Stimulated activated CD4-positive, alpha-beta T cell treated with anti-CD3 and anti-CD28 coated beads, Interleukin-12 subunit alpha, Interleukin-12 subunit beta, amount 100 ng/mL, for 48 hours (primary cell): ENCODE measurements around the gene GRAMD1B.

Source experiments
- DNase-seq, 3 donors: peaks; one replicate each; pipeline ENCODE4 v3.0.0-alpha.2; 2020; ENCODE audit warnings: low read depth in 2 of 3, low spot score in 1 of 3

GRAMD1B gene

GRCh38 chr11:123429913-123430720, at the start of gene GRAMD1B:
TSS of gene GRAMD1B (plus strand) at chr11:123430269. CDS start at chr11:123430793, 524 bp downstream.
- DNase-seq, result peak in 2 of 3 donors; percentile 64 to 66

- DNase-seq, result no peak
Measured at GRCh38 chr11:123381149-123381548, 48.9 kb upstream of the GRAMD1B start.

GRCh38 chr11:123381817-123382554, 48.1 kb upstream of the GRAMD1B start:
- peak; percentile 63 to 66 (median 65) for DNase-seq

DNA sequence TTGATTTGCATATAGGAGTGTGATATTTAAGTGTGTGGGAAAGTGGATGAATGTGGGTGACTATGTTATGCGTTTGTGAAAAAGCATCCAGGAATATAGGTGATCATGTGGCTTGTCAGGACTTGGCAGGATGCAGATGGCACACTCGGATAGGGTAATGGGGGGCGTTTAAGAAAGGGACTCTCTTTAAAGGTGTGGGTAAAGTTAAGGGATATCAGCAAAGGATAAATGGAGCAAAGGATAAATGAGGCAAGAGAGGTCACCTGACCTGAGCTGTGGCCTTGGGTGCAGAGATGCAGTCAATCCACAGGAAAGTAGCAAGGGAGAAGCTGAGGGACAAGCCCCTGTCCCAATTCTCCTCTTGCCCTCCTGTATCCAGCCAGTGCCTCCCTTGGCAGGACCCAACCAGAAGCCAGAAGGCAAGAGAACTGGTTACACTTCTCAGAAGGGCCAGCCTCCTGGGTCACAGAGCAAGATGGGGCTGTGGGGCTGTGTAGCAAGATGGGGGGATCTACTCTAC, 47.5 kb upstream of the GRAMD1B start:
- DNase-seq, result peak in 1 of 3 donors; percentile 19

DNA sequence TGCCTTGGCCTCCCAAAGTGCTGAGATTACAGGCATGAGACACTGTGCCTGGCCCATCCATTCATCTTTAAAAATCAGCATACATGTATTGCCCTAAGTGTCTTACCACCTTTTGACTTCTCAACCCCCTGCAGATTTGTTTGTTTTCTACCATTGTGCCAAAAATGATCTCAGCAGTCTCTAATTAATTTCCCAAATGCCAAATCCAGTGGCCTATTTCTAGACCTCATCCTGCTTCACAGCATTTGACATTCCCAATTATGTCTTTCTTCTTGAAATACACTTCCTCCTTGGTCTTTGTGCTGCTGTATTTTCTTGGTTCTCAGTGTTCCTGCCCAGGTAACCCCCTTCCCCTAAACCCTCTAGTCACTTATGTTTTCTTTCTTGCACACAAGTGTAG, 46.0 kb upstream of the GRAMD1B start:
- DNase-seq, result no peak

GRCh38 chr11:123386796-123387510, 43.1 kb upstream of the GRAMD1B start:
- no peak for DNase-seq

DNA sequence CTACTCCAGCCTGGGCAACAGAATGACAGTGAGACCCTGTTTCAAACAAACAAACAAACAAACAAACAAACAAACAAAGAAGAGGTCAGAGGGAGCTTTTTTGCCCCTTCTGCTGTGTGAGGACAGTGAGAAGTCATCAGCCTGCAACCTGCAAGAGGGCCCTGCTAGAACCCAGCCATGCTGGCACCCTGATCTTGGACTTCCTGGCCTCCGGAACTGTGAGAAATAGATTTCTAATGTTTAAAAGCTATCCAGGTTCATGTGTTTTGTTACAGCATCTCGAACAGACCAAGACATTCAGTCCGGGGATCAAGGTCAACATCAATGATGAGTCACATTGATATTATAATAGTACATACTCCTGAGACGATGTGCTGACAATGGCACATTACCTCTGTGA, 41.4 kb upstream of the GRAMD1B start:
- no peak for DNase-seq

- DNase-seq, result no peak
Measured at GRCh38 chr11:123390146-123390545, 39.9 kb upstream of the GRAMD1B start.

- DNase-seq, result no peak
Measured at GRCh38 chr11:123391646-123392348, 38.3 kb upstream of the GRAMD1B start.

DNA sequence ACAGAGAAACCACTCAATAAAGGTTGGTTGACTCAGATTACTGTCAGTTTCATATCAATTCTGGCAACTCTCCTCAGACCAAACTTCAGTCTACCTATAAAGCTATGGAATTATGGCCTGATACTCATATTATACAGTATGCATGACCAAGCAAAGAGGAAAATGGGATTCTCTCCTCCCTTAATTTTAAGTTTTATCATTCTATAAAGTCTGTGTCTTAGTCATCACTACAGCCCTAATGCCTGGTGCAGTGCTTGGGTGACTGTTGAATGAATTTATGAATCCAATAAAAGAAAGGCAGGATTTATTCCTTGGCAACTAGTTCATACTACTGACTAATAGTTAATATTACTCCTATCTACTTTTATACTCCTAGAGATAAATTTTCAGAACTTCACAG, 37.6 kb upstream of the GRAMD1B start:
- no peak for DNase-seq

DNA sequence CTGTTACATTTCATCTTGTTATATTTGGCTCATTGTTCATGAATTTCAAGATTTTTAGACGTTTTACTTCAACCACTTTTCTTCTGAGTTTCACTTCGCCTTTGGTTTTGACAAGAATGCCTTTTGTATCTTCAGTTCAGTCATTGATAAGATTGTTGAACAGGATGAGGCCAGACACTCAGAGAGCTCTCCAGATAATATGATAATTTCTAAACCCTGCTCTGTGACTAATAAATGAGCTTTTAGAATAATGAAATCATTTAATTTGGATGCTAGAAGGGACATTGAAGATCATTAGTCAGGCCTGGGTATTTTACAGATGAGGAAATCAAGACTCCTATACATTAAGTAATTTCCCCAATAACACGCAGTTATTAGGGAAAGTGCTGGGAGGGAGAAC, 37.2 kb upstream of the GRAMD1B start:
- no peak for DNase-seq

- no peak for DNase-seq
Measured at GRCh38 chr11:123393312-123393927, 36.6 kb upstream of the GRAMD1B start.

DNA sequence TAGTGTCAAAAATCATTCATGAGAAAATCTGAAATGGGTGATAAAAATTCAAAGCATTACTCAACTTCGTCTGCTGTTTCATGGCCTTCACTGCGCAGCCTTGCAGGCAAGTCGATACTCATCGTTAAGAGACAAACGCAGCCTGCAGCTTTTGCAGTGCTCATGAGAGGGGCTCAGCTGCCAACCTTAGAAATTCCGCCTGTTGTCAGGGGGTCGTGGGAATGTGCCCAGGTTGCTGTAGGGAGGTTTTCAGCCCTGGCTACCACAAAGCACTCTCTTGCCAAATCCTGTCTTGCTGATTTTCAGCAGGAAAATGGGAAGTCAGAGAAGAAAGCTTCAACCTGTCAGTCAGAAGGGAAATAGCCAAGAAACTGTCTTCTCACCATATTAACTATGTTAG, 25.4 kb upstream of the GRAMD1B start:
- no peak for DNase-seq

DNA sequence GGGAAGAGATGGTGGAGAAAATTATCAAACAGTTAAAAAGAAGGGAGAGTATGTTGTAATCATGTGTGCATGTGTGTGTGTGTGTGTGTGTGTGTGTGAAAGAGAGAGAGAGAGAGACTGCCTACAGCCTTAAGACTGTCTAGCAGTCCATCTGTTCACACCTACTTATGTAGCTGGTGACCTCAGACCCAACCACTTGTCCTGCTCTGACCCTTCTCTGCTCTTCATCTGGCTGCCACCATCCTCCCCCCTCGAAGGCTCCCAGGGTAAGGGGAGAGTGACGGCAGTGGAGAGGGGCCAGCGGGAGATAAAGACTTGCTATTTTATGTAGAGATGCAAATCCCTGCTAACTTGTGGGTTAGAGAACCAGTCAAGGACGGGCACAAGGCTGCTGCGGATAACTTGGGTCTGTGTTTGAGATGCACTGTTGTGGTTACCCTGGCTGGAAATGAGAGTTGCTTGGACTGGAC, 24.9 kb upstream of the GRAMD1B start:
- DNase-seq, result no peak

DNA sequence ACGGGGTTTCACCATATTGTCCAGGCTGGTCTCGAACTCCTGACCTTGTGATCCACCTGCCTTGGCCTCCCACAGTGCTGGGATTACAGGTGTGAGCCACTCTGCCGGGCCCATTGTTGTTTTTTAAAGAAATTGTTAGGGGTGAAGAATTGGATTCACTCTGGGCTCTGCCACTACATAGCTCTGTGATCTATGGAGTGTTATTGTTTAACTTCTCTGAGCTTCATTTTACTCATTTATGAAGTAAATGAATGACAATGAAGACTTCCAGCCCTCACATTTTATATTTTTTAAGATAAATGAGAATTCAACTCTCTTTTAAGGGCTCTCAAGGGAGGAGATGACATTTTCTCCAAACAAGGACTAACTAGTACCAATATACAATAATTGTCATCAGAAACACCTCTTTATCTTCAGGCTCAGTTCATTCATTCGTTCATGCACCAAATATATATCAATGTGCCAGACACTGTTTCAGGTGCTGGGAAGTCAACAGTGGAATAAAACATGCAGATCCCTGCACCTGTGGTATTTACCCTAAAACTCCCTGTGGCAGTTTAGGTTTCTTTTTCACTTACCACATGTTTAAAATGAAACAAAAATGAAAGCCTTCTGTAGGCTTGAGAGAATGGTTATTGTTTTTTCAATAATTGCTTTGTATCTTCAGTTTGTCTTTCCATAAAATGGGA, 23.5 kb upstream of the GRAMD1B start:
- no peak for DNase-seq

DNA sequence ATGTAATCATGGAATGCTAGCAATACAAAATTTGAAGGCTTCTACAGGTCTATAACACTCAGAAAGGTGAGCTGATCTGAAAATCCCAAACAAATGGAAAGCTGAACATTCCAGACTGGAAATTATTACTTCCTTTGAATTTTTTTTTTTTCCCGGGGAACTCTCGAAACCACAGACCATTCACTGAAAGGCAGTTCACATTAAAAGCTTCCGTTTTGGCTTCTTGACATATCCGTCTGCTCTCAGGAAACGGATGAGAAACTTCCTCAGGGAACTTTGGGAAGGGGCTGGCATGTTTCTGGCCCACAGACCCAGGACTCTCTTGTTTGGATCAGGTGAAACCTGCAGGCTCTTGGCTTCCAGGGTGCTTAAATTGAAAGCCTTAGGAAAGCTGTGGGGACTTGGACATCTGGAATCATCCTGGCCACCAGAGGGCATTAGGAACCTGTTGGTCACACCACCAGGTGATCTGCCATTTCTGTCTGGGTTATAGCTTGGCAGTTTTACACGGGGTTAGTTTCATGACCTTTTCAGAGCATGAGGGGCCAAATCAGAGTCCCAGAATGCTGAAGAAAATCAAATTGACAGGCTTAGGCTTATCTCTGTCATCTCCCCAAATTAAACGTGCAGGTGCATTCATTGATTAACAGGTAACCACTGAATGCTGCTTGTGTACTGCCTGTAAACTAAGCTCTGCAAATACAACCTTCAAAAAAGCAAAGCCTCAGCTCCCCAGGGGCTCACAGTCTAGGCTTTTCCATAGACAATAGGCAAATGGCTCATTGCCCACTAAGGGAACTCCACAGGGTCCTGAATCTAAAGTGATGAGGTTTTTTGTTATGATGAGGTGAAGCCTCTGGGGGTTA, 22.7 kb upstream of the GRAMD1B start:
- DNase-seq, result peak in 2 of 3 donors; percentile 30 to 51

DNA sequence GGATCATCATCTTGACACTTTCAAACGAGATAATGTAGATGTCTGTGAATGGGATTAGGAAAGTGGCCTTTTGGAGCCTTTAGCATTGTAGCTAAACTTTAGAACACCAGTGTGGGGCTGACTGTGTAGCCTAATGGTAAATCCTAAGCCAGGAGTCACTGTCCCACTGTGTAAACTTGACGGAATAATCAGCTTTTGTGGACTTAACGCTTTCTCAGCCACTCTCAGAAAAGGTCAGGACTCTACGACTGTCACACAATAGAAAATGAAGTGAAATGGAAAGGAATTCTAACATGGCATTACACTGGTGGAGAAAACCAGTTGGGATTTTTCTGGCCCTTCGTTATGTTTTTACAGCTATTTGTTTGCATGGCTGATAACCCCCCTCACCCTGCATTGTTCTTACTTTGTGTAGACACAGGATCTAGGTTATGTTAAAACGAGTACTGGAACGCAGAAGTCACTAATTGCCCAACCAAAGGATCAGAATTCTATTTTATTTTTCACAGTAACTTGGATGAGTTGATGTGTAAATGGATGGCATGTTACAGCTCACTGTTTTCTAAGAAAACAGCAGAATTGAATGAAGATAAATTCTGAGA, 22.0 kb upstream of the GRAMD1B start:
- no peak for DNase-seq
